ENCODE results near the gene MARK3.

DNA sequence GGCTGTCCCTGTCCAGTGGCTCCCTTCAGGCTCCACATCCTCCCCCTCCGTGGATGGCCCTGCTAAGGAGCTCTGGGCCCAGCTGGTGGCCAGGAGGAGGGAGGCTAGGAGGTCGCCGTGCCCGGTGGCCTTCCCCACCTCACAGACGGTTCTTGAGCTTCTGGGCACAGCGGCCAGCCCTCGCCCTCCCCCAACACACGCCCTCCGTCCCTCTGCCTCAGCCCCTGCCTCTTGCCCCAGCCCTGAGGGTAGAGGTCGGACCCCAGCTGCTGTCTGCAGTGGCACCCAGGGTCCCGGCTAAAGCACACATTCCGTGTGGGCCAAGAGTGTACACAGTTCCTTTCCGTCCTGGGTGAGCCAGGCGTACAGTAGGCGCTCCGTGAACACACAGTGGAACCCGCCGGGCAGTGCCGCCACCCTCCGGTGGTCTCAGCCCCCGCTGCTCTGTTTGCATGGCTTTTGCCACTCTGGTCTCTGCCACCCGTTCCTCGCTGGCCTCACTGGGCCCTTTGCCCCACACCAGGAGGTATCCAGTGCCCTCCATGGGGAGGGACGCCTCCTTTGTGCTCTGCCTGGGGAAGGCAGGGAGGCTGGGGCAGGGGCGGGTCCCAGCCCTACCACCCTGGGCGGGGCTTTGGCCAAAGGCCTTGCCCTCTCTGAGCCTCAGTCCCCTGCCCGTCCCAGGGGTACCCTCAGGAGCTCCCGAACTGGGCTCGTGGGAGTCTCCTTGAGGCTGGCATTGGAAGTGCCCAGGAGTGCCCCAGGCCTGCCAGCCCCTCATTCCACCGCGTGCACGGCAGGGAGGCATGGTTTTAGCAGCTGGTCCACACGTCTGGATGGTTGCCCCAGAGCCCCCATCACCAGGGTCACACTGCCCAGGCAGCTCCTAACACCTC, 156.7 kb downstream of the MARK3 start:
- TF ChIP-seq, protein P1, sequence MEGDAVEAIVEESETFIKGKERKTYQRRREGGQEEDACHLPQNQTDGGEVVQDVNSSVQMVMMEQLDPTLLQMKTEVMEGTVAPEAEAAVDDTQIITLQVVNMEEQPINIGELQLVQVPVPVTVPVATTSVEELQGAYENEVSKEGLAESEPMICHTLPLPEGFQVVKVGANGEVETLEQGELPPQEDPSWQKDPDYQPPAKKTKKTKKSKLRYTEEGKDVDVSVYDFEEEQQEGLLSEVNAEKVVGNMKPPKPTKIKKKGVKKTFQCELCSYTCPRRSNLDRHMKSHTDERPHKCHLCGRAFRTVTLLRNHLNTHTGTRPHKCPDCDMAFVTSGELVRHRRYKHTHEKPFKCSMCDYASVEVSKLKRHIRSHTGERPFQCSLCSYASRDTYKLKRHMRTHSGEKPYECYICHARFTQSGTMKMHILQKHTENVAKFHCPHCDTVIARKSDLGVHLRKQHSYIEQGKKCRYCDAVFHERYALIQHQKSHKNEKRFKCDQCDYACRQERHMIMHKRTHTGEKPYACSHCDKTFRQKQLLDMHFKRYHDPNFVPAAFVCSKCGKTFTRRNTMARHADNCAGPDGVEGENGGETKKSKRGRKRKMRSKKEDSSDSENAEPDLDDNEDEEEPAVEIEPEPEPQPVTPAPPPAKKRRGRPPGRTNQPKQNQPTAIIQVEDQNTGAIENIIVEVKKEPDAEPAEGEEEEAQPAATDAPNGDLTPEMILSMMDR (conservative IDR thresholded peaks at IDR 0.05): no peak
- TF ChIP-seq ZFX (IDR thresholded peaks at IDR 0.05): no peak
